Breast epithelium (tissue), 4 donors: ENCODE data around the gene PTBP3. TPM values are rescaled to one million over a fixed set of nuclear protein-coding genes. Genes with fewer than 3 reads are reported as not detected.

Source experiments
- DNase-seq, 2 donors: peaks; one replicate each; pipeline ENCODE4 v3.0.0-alpha.2; 2019; ENCODE audit warnings: low spot score in 2 of 2
- H3K27ac ChIP-seq, 2 donors: fragments of 200-600 bp; sonication (generic) in 1 of 2; one replicate each; pipeline ENCODE4 v1.5.1; 2016 to 2019; ENCODE audit warnings: mild to moderate bottlenecking in 1 of 2
- H3K27me3 ChIP-seq, 2 donors: fragments of 200-600 bp; sonication (generic) in 1 of 2; one replicate each; pipeline versions ENCODE4 v1.5.1 to v1.6.0; 2017 to 2019; ENCODE audit warnings: control low read depth in 1 of 2, mild to moderate bottlenecking in 1 of 2
- H3K36me3 ChIP-seq: fragments of 200-600 bp; one replicate; pipeline ENCODE4 v1.5.1; 2019
- H3K4me1 ChIP-seq, 2 donors: fragments of 200-600 bp; sonication (generic); one replicate each; pipeline ENCODE4 v1.5.1; 2016 to 2019; ENCODE audit warnings: control low read depth in 1 of 2
- H3K4me3 ChIP-seq, 3 donors: fragments of 200-600 bp; sonication (generic); 1 replicate in 2 of 3; 2 replicates in 1 of 3; pipeline ENCODE4 v1.5.1; 2016 to 2019; ENCODE audit warnings: mild to moderate bottlenecking in 3 of 3, moderate library complexity in 2 of 3
- H3K9me3 ChIP-seq, 2 donors: fragments of 200-600 bp; sonication (generic) in 1 of 2; one replicate each; pipeline ENCODE4 v1.5.1; 2016 to 2019; ENCODE audit warnings: control low read depth in 1 of 2
- CTCF ChIP-seq, 3 donors: fragments of 450-650 bp; IDR thresholded peaks; one replicate each; pipeline ENCODE4 v1.5.1; 2016 to 2017; ENCODE audit warnings: antibody characterized with exemption in 3 of 3, mild to moderate bottlenecking in 3 of 3, moderate library complexity in 3 of 3
- POLR2A ChIP-seq: fragments of 450-650 bp; IDR thresholded peaks from one replicate; pipeline ENCODE4 v1.6.1; 2016; ENCODE audit warnings: antibody characterized with exemption, mild to moderate bottlenecking, moderate library complexity
- POLR2AphosphoS5 ChIP-seq, 3 donors: sonication (generic); formaldehyde crosslinking; IDR thresholded peaks; one replicate each; pipeline ENCODE4 v1.6.1; 2017; ENCODE audit warnings: antibody characterized with exemption in 3 of 3
- intact Hi-C: fragments of 100-400 bp; cut with DNase I; formaldehyde crosslinking; loops from one replicate; pipeline ENCODE4 v1.15.1; 2023; ENCODE audit warnings: low total_unique reads
- total RNA-seq, 3 donors: library from RNA; depleted of rRNA; stranded (reverse); fragments of >200 nt; gene quantifications; one replicate each; pipeline ENCODE4 v1.1.0, GENCODE V29; 2016

The PTBP3 gene
- total RNA-seq, 3 donors from 2014 or later, result 30.6 to 80.2 (median 50.5) TPM

- H3K4me1 ChIP-seq, result no peaks in the 10 kb centered on the region
- no peaks in the 10 kb centered on the region for H3K36me3 ChIP-seq
- intact Hi-C loops, result no loop called here
- H3K9me3 ChIP-seq, result peaks cover 0 to 3% of the 10 kb centered on the region in 2 donors
- no peaks in the 10 kb centered on the region for H3K27me3 ChIP-seq
- H3K27ac ChIP-seq, result no peak overlapping the region
- no peak for DNase-seq
- no peak overlapping the region for H3K4me3 ChIP-seq
- TF ChIP-seq POLR2A, result no peak
- no peak for TF ChIP-seq CTCF (IDR thresholded peaks at IDR 0.05)
- TF ChIP-seq POLR2AphosphoS5 (IDR thresholded peaks at IDR 0.05), result no peak
Observed at GRCh38 chr9:112241491-112241890, 91.9 kb downstream of the PTBP3 start.

- H3K9me3 ChIP-seq, result peaks cover 0 to 3% of the 10 kb centered on the region in 2 donors
Observed at GRCh38 chr9:112239708-112240107, 93.7 kb downstream of the PTBP3 start.

GRCh38 chr9:112239284-112239683 lies 94.1 kb downstream of the PTBP3 start:
- DNase-seq, result no peak
- TF ChIP-seq POLR2A (no peak), CTCF (IDR thresholded peaks at IDR 0.05) (no peak), POLR2AphosphoS5 (IDR thresholded peaks at IDR 0.05) (no peak)
- Histone ChIP-seq H3K9me3 (peaks cover 0 to 3% of the 10 kb centered on the region in 2 donors), H3K27ac (no peak overlapping the region), H3K4me1 (no peaks in the 10 kb centered on the region), H3K36me3 (no peaks in the 10 kb centered on the region), H3K4me3 (no peak overlapping the region), H3K27me3 (no peaks in the 10 kb centered on the region)
- intact Hi-C loops, result no loop called here

More at GRCh38 chr9:112239708-112240107, 93.7 kb downstream of the PTBP3 start:
- no peaks in the 10 kb centered on the region for H3K4me1 ChIP-seq
- TF ChIP-seq CTCF (IDR thresholded peaks at IDR 0.05) (no peak), POLR2AphosphoS5 (IDR thresholded peaks at IDR 0.05) (no peak), POLR2A (no peak)
- no peak overlapping the region for H3K27ac ChIP-seq
- no peaks in the 10 kb centered on the region for H3K36me3 ChIP-seq
- H3K4me3 ChIP-seq, result no peak overlapping the region
- intact Hi-C loops, result no loop called here
- DNase-seq, result no peak
- no peaks in the 10 kb centered on the region for H3K27me3 ChIP-seq

- H3K4me3 ChIP-seq, result no peak overlapping the region
- TF ChIP-seq POLR2AphosphoS5 (IDR thresholded peaks at IDR 0.05), result no peak
- TF ChIP-seq CTCF (IDR thresholded peaks at IDR 0.05), result no peak
- TF ChIP-seq POLR2A, result no peak
- H3K27ac ChIP-seq, result no peak overlapping the region
- no peaks in the 10 kb centered on the region for H3K27me3 ChIP-seq
- intact Hi-C loops, result no loop called here
- DNase-seq, result no peak
- peaks cover 0 to 3% of the 10 kb centered on the region in 2 donors for H3K9me3 ChIP-seq
- no peaks in the 10 kb centered on the region for H3K36me3 ChIP-seq
- no peaks in the 10 kb centered on the region for H3K4me1 ChIP-seq
Observed at GRCh38 chr9:112234779-112235178, 98.6 kb downstream of the PTBP3 start.

- Histone ChIP-seq H3K27ac (no peak overlapping the region), H3K4me1 (no peaks in the 10 kb centered on the region), H3K27me3 (no peaks in the 10 kb centered on the region), H3K9me3 (peaks cover 0 to 3% of the 10 kb centered on the region in 2 donors), H3K4me3 (no peak overlapping the region), H3K36me3 (no peaks in the 10 kb centered on the region)
- DNase-seq, result no peak
- intact Hi-C loops, result no loop called here
- TF ChIP-seq POLR2A (no peak), CTCF (IDR thresholded peaks at IDR 0.05) (no peak), POLR2AphosphoS5 (IDR thresholded peaks at IDR 0.05) (no peak)
Observed at GRCh38 chr9:112233769-112234168, 99.7 kb downstream of the PTBP3 start.
